A172 (cell line): Measurements from ENCODE around the gene EYA2. TPM values are rescaled to one million over a fixed set of nuclear protein-coding genes. Genes with fewer than 3 reads are reported as not detected.
"Not testable (repeated sequence)": the region's sequence is repeated elsewhere in the genome, so short reads cannot be mapped to it uniquely, and the experiment has no call there.

Experiments
- DNase-seq: peaks from one replicate; pipeline ENCODE4 v3.0.0-alpha.2; 2015; ENCODE audit warnings: low spot score
- total RNA-seq: library from RNA; depleted of rRNA; stranded (reverse); fragments of >200 nt; shearing (Covaris generic); gene quantifications from 2 replicates; pipeline ENCODE4 v1.2.3, GENCODE V29; 2014

The EYA2 gene
- total RNA-seq, 1 experiment from 2014 or later, result 0.47 TPM

GRCh38 chr20:46895906-46896242 lies 1.2 kb downstream of the EYA2 start:
- DNase-seq, result no peak

DNA sequence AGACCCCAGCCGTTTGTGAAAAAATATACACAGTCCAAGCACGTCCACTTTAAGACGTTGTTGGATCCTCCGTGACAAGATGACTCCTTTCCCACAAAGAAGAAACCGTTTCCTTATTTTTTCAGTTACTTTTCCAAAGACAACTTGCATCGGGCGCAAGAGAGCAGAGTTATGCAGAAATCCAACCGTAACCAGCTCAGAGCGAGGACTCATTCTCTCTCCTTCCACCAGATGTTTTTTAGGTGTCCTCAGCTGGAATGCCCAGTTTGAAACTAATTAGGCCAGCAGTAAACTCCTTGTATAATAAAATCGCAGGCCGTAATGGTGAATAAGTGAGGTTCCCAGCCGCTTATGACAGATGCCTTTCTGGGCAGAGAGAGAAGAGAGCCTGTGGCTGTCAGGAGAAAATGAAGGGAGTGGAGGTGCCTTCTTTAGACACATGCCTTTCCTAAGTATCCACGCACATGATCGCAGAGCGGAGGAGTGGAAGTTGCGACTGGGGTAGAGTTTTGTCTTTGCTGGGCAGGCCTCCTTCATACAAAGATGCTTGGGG lies 2.8 kb downstream of the EYA2 start:
- DNase-seq, result no peak

GRCh38 chr20:46898423-46898822 lies 3.8 kb downstream of the EYA2 start:
- no peak for DNase-seq

DNA sequence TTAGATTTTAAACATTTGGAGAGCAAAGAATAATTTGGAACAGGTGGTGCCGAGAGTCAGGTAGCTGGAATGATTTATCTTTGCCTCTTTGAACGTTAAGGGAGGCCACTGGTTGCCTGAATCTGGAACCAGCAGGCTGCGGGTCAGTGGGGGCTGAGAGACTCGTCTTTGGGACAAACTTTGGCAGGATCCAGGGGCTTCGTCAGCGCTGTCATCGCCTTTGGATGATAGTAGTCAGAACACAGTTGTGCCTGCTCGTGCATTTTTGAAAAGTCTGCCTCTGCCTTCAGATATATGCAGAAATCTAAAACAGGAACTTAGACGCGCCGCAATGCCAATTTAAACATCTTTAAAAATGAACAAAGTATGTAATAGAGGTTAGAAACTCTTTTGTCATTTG lies 5.0 kb downstream of the EYA2 start:
- DNase-seq, result no peak

DNA sequence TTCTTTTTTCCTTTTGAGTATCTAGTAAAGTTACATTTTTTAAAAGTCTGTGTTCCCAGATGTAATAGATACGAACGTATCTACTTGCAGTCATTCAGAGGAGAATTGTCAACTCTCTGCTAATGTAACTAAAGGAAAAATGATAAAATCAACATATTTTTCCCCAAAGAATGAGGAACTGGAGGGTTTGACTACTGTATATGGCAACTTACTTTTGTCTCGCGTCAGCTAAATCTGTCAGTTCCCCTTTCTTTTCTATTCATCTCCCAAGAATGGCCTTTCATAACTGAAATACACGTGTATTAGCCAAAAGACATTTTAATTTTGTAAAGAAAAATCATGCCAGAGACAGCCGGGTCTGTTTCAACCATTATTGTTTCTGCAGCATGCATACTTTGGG lies 5.4 kb downstream of the EYA2 start:
- no peak for DNase-seq

DNA sequence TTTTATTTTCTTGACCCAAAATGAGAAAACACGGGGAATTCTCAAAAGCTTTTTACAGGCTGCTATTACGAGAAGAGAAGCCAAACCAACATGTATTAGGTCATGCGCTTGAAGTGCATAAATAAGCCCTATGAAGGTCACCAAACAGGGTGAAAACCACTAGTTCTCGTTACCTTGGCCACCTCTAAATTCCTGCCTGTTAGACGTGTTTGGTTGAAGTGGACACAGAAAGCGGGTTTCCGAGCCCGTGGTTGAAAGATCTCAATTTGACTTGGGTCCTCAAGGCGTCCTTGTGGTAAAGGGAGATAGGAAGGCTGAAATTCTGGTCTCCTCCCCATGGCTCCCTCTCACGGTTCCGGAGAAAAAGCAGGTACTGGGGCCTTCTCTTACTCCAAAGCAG lies 6.2 kb downstream of the EYA2 start:
- DNase-seq, result no peak

DNA sequence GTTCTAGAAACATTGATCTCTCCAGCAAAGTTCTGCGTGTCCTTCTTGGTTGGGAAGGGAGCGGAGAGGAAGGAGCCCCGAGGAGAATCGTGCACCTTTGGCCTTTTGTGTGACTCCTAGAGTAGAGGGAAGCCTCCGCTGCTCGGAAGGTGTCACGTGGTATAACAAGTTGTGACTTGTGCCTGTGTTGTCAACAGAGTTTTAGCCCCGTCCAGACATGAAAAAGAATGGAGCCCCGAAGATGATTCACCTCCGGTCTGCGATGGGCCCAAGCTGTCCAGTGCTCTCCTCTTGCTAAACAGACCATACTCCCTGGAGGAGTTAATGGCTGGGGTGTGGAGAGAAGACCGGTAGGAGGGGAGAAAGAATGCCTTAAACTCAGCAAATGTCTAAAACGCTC lies 7.0 kb downstream of the EYA2 start:
- DNase-seq, result no peak

- DNase-seq, result no peak
Measured at GRCh38 chr20:46903256-46903655, 8.6 kb downstream of the EYA2 start.

DNA sequence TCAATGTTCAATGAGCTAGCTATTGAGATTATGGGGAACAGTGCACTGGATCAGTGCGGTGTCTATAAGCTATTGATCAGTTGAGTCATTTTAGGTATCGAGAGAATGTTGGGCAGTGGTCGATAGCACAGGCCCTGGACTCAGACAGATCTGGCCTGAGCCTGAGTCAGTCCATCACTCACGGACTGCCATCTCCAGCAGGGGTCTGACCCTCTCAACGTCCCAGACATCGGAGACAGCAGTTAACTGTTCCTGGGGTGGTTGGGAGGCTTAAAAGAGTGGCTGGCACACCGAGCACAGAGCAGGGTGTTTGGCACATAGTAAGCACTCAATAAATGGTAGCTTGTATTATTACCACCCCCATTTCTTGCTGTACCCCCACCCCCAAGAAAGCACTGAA lies 9.3 kb downstream of the EYA2 start:
- DNase-seq, result no peak

DNA sequence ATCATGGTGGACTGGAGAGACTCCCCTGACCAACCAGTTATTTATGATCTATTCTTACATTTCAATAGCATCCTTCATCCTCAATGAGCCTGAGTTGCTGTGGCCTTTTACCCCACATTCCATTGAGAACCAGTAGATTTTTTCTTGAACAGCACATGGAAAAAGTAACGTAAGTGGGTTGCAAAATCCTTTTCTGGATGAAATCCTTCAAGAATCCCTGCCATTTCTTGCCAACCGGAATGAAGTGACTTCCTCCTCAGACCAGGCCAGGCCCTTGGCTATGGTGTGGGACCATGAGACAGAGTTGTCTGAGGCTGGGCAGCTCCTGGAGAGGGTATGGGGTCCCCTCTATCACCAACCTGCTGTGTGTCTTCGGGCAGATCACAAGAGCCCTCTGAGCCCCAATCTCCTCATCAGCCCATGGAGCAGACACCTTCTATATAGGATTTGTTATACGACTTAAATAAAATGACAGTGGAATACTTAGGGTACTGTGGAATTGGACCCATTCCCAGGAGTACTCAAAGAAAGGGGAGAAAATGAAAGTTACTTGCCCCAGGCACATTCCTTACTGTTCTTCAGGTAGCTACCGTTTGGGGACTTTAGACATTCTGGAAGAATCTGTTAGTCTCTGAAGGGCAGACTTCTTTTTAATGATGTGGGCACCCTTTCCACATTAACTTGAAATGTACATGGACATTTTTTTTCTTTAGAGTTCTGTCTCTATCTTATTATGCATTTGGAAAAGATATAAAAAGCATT lies 10.9 kb downstream of the EYA2 start:
- DNase-seq, result no peak

- DNase-seq, result no peak
Measured at GRCh38 chr20:46913329-46914044, 18.8 kb downstream of the EYA2 start.

GRCh38 chr20:46914789-46915379 lies 20.2 kb downstream of the EYA2 start:
- DNase-seq, result no peak

GRCh38 chr20:46915575-46916257 lies 21.1 kb downstream of the EYA2 start:
- no peak for DNase-seq

DNA sequence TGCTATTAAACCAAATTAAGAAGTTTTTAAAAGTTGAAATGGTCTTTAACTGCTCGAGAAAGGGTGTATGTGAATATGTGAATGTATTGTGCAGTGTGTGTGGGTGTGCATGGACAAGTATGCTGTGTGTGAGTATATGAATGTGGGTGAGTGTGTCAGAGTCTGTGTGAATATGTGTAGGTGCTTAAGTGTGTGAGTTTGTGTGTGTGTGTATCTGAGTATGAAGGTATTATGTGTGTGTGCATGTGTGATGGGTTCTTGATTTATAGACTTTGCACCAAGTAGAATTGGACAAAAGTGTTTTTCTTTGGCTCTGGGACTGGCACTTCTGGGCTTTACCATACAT lies 21.6 kb downstream of the EYA2 start:
- no peak for DNase-seq

DNA sequence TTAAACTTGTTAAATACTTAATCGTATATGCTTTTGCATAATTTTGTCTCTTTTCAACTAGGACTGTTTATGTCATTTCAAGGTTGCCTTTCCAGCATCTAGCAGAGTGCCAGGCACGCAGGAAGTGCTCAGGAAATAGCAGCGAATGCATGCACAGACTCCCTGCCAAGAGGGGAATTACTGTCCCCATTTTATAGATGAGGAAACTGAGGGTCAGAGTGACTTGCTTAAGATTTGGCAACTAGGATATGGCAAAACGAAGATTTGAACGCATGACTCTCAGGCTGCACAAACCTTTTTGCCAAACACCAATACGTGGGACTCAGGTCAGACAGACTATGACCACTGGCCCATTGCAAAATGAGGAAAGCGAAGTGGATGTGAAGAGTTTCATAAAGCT lies 22.5 kb downstream of the EYA2 start:
- no peak for DNase-seq

- no peak for DNase-seq
Measured at GRCh38 chr20:46920114-46920513, 25.5 kb downstream of the EYA2 start.

GRCh38 chr20:46922841-46923240 lies 28.2 kb downstream of the EYA2 start:
- not testable (repeated sequence) for DNase-seq

GRCh38 chr20:46923550-46923949 lies 28.9 kb downstream of the EYA2 start:
- no peak for DNase-seq

DNA sequence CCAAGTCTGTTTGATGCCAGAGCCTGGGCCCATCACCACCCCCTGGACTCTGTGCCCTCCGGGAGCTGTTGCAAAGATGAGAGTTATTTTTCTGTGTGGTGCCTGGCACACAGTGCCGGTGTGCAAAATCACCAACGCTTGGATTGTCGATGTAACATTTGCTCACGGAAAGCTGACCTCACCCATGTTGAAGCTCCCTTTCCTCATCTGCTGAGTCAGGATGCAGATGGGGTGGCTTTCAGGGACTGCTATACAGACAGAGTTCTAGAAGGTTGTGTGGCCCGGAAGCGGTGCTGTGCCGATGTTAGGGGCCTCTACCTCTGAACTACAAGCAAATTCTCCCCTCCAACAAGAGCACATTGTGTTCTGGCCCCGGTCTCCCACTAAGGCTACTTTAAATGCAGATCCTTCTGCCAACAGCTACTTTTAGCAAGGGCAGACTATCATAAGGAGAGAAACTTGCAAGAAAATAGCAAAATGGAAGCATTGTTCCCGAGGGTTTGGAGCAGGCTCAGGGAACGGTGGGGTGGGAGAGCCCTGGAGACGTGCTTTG lies 34.0 kb downstream of the EYA2 start:
- DNase-seq, result no peak

- no peak for DNase-seq
Measured at GRCh38 chr20:46929902-46930301, 35.3 kb downstream of the EYA2 start.

- no peak for DNase-seq
Measured at GRCh38 chr20:46930640-46931339, 36.1 kb downstream of the EYA2 start.

DNA sequence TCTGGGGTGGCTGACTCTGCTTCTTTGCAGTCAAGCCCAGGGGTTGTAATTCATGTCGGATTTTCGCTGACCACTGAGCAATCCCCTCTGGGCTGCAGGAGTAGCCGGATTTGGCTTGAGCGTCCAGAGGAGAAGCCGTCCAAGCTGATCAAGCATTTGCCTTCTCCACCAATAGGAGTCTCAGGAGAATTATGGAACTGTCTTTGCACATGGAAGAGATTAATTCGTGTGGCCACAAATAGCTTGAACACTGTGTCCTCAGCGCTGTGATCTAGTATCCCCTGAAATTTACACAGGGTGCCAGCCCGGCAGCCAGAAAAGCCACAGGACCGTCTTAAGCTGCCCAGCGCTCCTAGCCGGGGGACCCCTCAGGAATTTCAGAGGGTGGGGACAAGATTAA lies 37.1 kb downstream of the EYA2 start:
- no peak for DNase-seq
